NCI-H82 treated with DMSO at 0.1 percent for 48 hours (cell line): ENCODE results near the gene CCDC110.

Source experiments
- DNase-seq: peaks from one replicate; lab custom pipeline; 2025; ENCODE audit not compliant: unreplicated experiment; lab: John Stamatoyannopoulos, UW

CCDC110 gene

GRCh38 chr4:185424905-185425646, 46.5 kb downstream of the CCDC110 start:
- DNase-seq, result no peak

GRCh38 chr4:185421366-185422124, 50.0 kb downstream of the CCDC110 start:
- DNase-seq, result no peak

GRCh38 chr4:185416955-185417354, 54.6 kb downstream of the CCDC110 start:
- no peak for DNase-seq

- no peak for DNase-seq
These were observed 59.1 kb downstream of the CCDC110 start for GRCh38 chr4:185412412-185412811.

GRCh38 chr4:185411849-185412248, 59.7 kb downstream of the CCDC110 start:
- DNase-seq, result no peak

- DNase-seq, result no peak
These were observed 63.1 kb downstream of the CCDC110 start for GRCh38 chr4:185408432-185408831.

GRCh38 chr4:185405296-185405999, 66.1 kb downstream of the CCDC110 start:
- DNase-seq, result no peak

- DNase-seq, result peak; percentile 55
These were observed 67.5 kb downstream of the CCDC110 start for GRCh38 chr4:185404031-185404430.

- no peak for DNase-seq
These were observed 72.1 kb downstream of the CCDC110 start for GRCh38 chr4:185399466-185399865.

GRCh38 chr4:185398618-185399017, 72.9 kb downstream of the CCDC110 start:
- DNase-seq, result no peak

GRCh38 chr4:185396724-185397385, 74.7 kb downstream of the CCDC110 start, which contains the start of gene ANKRD37:
Gene ANKRD37, plus strand, starts transcription at chr4:185396841. Its CDS starts 83 bp downstream, at chr4:185396924.
- DNase-seq, result no peak

- peak; percentile 89 for DNase-seq
These were observed 75.4 kb downstream of the CCDC110 start for GRCh38 chr4:185395956-185396723.

GRCh38 chr4:185395238-185395955, 76.1 kb downstream of the CCDC110 start, which contains the start of gene LRP2BP:
Gene LRP2BP, minus strand, starts transcription at chr4:185395924. Its CDS starts 17,738 bp downstream, at chr4:185378186.
- peak; percentile 9 for DNase-seq
